Activated T-cell treated with anti-CD3 and anti-CD28 coated beads, Interleukin-2, amount 50 U/mL, for 4 hours (primary cell): ENCODE data around the gene KRT23. TPM values are rescaled to one million over a fixed set of nuclear protein-coding genes. Genes with fewer than 3 reads are reported as not detected.

ENCODE experiments used
- ATAC-seq, 2 donors: fragments of 200-7000 bp; cut with Tn5 transposase; one replicate each; pipeline ENCODE4 v1.10.0; 2021
- DNase-seq: peaks from one replicate; pipeline ENCODE4 v3.0.0-alpha.2; 2020
- H3K27me3 Mint-ChIP-seq: one replicate; pipeline ENCODE4 v1.8.0; 2021; ENCODE audit warnings: low read depth, mixed read lengths
- H3K36me3 Mint-ChIP-seq: one replicate; pipeline ENCODE4 v1.8.0; 2022; ENCODE audit warnings: mixed read lengths; ENCODE audit not compliant: insufficient read depth
- H3K4me1 Mint-ChIP-seq: one replicate; pipeline ENCODE4 v1.8.0; 2021; ENCODE audit warnings: low read depth, mixed read lengths
- H3K4me3 Mint-ChIP-seq: one replicate; pipeline ENCODE4 v1.8.0; 2021; ENCODE audit warnings: mild to moderate bottlenecking, moderate library complexity, mixed read lengths
- H3K9me3 Mint-ChIP-seq: one replicate; pipeline ENCODE4 v1.8.0; 2021; ENCODE audit warnings: mixed read lengths
- total RNA-seq, 3 donors: library from RNA; stranded (reverse); gene quantifications; one replicate each; pipeline ENCODE4 v1.2.1, GENCODE V29; 2021

The KRT23 gene
- total RNA-seq, 3 donors from 2014 or later, result not detected

DNA sequence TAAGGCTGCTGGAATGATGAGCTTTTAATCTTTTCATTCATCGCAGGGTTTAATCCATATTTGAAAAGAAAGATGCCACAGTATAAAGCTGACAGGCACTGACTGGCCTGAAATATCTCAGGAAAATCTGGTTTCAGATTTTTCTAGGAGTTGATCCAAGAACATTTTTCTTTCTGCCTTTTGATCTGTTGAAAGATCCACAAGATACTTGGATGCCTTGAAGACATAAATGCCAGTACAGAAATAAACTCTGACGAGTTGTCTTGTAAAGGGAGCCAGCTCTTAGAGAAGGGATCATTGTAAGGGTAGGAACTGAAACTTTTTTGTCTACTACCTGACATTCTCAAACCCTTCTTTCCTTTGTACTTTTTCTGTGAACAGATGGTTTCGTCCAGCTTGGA, 27.0 kb downstream of the KRT23 start:
- Mint-ChIP-seq H3K27me3 (peaks cover 44% of the 10 kb centered on the region), H3K9me3 (no peaks in the 10 kb centered on the region), H3K36me3 (no peaks in the 10 kb centered on the region), H3K4me3 (no peak overlapping the region), H3K4me1 (peaks cover 4% of the 10 kb centered on the region)
- no peak for ATAC-seq
- no peak for DNase-seq

DNA sequence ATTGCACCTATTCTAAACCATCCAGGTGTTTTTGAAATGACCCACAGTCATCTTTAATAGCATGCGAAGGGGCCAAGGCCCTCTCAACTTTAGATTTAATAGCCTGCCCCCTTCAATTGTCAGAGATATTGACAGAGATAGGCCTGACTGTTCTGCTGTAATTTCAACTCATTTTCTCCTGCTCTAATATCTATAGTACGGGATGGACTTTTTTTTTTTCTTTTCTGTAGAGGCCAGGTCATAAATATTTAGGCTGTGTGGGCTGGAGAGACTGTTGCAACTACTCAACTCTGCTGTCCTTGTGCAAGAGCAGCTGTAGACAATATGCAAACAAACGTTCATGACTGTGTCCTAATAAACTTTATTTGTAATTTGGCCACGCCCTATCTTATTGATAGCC, 27.7 kb downstream of the KRT23 start:
- Mint-ChIP-seq H3K27me3 (peaks cover 45% of the 10 kb centered on the region), H3K9me3 (no peaks in the 10 kb centered on the region), H3K4me1 (no peaks in the 10 kb centered on the region), H3K36me3 (no peaks in the 10 kb centered on the region), H3K4me3 (no peak overlapping the region)
- DNase-seq (no peak), ATAC-seq (no peak)

DNA sequence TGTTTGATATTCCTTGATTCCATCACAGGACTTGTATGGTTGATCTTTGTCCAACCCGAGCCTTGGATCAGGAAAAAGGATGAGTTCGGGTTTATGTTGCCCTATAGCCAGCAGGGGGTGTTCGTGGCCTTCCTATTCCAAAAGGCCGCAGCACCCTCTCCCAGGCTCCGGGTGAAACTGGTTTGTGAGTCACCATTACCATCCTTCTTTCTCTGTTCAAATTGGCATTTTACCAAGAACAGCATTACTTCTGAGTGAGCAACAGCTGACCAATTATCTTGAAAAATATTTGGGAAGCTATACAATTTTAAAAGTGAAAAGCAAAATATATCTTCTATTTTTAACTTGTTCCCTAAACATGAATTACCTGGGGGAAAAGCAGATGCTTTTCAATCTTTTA, 28.1 kb downstream of the KRT23 start:
- Mint-ChIP-seq H3K9me3 (no peaks in the 10 kb centered on the region), H3K4me1 (no peaks in the 10 kb centered on the region), H3K4me3 (no peak overlapping the region), H3K27me3 (peaks cover 48% of the 10 kb centered on the region), H3K36me3 (no peaks in the 10 kb centered on the region)
- DNase-seq (peak; percentile 60), ATAC-seq (peak; percentile 87 to 90)

DNA sequence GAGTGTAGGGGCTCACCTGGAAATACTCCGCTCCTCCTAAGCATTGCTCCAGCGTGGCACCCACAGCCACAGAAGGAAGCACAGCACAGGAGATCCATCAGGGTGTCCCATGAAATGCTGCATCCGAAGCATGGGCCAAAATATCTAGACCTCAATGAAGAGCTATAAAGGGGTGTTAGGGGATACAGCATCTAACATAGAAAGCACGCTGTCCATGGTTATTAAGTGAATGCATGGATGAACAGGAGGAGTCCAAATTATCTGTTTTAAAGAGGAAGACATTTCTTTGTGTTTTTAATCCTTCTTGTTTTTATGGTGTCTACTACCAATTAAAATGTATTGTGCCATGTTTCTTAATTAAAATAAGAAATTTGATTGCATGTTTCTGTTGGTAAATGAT, 30.8 kb downstream of the KRT23 start:
- no peaks in the 10 kb centered on the region for H3K4me1 Mint-ChIP-seq
- H3K4me3 Mint-ChIP-seq, result no peak overlapping the region
- H3K36me3 Mint-ChIP-seq, result no peaks in the 10 kb centered on the region
- DNase-seq (no peak), ATAC-seq (no peak)
- no peaks in the 10 kb centered on the region for H3K9me3 Mint-ChIP-seq
- peaks cover 44% of the 10 kb centered on the region for H3K27me3 Mint-ChIP-seq

DNA sequence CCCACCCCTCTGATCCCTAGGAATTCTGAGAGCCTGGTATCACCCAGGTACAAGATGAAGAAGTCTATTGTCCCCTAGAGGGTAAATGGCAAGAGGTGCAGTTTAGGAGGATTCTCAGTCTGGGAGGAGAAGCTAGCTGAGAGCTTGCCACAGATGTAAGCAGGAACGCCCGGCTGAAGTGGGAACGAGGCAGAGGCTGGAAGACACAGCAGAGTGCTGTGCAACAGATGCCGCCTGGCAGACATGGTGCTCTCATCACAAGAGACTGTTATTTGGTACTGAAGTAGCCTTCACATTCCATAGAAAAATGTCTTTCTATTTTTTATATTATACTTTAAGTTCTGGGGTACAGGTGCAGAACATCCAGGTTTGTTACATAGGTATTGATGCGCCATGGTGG, 32.1 kb downstream of the KRT23 start:
- Mint-ChIP-seq H3K4me1 (no peaks in the 10 kb centered on the region), H3K4me3 (no peak overlapping the region), H3K36me3 (no peaks in the 10 kb centered on the region), H3K9me3 (no peaks in the 10 kb centered on the region), H3K27me3 (peaks cover 48% of the 10 kb centered on the region)
- DNase-seq (no peak), ATAC-seq (no peak)

DNA sequence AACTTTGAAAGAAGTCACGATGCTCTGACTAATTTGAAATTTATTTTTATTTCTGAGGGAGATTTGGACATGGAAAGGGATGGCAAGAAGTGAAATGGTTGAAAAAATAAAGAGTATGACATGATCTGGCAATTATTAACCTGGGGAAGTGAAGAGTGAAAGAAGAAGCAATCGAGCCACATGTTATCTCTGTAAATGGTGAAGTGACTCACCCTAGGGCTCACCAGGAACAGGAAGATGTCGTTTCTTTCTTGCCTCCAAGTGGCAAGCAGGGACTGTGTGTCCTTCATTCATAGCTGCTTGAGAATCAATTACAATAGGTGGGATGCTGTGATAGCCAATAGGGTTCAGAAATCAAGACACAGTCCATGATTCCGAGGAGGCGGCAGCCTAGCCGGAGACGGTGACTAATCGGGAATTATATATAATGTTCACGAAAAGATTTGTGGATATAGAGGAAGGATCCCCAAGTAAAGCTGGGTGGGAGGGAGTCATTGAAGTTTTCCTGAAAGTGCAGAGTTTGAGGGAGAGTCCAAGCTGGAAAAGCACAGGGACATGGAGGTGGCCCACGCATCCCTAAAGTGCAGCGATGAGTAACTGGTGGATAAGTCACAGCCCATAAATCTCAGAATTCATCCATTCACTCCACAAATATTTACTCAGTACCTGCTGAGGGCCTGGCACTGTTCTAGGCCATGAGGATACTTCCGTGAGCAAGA, 34.2 kb downstream of the KRT23 start:
- H3K9me3 Mint-ChIP-seq, result no peaks in the 10 kb centered on the region
- H3K36me3 Mint-ChIP-seq, result no peaks in the 10 kb centered on the region
- no peaks in the 10 kb centered on the region for H3K4me1 Mint-ChIP-seq
- ATAC-seq (peak in 1 of 2 donors; percentile 30), DNase-seq (no peak)
- H3K27me3 Mint-ChIP-seq, result peaks cover 43% of the 10 kb centered on the region
- H3K4me3 Mint-ChIP-seq, result no peak overlapping the region

DNA sequence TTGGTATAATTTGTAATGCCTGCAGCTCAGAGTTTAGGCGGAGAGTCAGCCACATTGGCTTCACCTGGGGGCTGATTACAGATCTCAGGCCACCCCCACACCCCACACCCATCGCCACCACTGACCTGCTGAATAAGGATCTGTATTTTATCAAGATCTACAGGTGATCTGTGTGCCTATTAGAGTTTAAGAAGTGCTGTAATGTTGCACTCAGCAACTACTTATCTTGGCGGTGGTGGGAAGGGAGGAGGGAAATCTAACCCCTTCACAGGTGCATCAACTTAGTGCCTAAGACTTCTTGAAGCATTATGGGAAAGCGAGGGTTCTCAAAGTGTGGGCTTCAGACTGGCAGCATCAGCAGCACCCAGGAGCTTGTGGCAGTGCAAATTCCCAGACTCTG, 34.9 kb downstream of the KRT23 start:
- H3K27me3 Mint-ChIP-seq, result peaks cover 36% of the 10 kb centered on the region

DNA sequence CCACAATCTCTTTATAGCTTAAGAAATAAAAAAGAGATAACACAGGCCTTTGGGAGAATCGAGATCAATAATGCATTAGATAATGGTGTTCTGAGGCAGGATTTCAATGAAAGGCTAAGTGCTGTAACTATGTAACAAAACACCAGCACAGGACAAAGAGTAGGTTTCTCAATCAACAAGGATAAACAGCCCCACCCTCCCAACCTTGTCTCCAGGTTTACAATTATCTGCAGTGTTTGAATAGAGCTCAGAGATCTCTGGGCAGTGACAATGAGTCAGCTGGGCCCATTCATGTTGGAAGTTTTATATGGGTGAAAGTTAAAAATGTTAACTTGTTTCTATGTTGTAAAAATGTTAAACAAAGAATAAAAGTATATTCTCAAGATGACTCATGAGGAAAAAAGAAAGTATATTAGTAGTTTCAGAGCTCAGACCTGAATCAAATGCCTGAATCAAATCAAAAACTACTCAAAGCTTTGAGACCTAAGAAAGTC, 35.4 kb downstream of the KRT23 start:
- DNase-seq, result no peak
- Mint-ChIP-seq H3K36me3 (no peaks in the 10 kb centered on the region), H3K4me1 (no peaks in the 10 kb centered on the region), H3K9me3 (no peaks in the 10 kb centered on the region), H3K27me3 (peaks cover 34% of the 10 kb centered on the region), H3K4me3 (no peak overlapping the region)
- no peak for ATAC-seq

More for the DNA sequence above, 34.9 kb downstream of the KRT23 start:
- Mint-ChIP-seq H3K9me3 (no peaks in the 10 kb centered on the region), H3K36me3 (no peaks in the 10 kb centered on the region), H3K4me1 (no peaks in the 10 kb centered on the region), H3K4me3 (no peak overlapping the region)
- ATAC-seq (no peak), DNase-seq (no peak)

DNA sequence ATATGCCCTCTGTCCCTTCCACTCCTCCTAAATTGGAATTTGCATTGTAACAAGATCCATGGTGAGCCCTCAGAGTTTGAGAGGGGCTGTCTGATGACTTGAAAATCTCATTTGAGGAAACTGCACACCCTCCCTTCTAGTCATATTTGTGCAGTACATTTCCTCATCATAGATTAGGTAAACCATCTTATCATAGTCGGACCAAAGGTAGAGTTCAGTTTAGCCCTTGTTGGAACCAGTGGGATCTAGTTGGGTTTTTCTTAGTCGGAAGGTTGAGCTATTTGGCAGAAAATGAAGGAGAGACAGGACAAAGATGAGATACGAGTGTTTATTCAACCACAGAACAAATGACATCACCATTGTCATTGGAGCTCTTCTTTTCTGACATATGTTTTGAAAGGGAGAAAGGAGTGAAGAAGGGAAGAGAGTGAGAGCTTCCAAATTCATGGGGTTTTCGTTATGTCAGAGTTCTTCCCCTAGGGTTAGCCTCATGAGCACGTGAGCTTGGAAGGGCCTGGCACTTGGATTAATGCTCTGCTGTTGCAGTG, 36.6 kb downstream of the KRT23 start:
- ATAC-seq (no peak), DNase-seq (no peak)
- Mint-ChIP-seq H3K9me3 (no peaks in the 10 kb centered on the region), H3K4me3 (no peak overlapping the region), H3K36me3 (no peaks in the 10 kb centered on the region), H3K4me1 (no peaks in the 10 kb centered on the region), H3K27me3 (peaks cover 23% of the 10 kb centered on the region)

DNA sequence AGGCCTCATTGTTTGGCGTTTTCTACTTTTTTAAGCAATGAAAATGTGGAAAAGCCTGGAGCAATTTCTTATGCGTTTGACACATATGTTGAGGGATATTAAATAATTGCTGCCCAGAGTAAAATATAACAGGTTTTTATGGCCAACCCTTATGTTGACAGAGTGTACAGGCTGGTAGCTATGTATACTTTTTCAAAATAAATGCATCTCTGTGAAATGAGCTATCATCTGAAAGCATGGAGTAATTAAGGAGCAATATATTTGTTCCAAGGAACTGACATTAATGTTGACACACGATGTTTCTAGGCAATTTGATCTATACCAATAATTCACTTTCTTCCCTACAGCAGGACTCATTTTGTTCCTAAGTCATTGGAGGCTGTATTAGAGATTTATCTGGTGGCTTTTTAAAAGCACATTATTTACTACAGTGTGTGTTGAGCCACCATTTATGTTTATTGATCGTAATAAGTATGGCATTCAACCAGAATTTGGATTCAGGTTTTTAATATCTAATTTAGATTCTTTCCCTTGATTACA, 40.5 kb downstream of the KRT23 start:
- no peak overlapping the region for H3K4me3 Mint-ChIP-seq
- no peaks in the 10 kb centered on the region for H3K36me3 Mint-ChIP-seq
- H3K27me3 Mint-ChIP-seq, result peaks cover 32% of the 10 kb centered on the region
- H3K4me1 Mint-ChIP-seq, result no peaks in the 10 kb centered on the region
- no peaks in the 10 kb centered on the region for H3K9me3 Mint-ChIP-seq
- DNase-seq (no peak), ATAC-seq (no peak)

DNA sequence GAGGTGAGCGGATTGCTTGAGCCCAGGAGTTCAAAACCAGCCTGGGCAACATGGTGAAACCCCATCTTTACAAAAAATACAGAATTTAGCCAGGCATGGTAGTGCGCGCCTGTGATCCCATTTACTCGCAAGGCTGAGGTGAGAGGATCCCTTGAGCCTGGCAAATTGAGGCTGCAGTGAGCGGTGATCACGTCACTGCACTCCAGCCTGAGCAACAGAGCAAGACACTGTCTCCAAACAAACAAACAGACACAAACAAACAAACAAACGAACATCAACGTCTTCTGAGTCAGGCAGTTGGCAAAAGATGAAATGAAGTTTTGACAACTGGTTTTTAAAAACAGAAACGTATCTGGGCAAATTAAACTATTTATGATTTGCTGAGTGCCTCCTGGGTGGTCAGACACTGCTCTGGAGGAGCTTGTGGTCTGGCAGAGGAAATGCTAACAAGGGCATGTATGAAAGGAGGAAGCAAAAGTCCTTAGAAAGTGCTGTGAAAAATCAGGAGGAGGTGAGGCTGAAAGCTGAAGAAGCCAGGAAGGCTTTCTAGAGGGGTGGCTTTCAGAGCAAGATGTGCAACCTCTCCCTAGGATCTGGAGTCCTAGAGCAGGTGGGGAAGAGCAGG, 42.2 kb downstream of the KRT23 start:
- H3K36me3 Mint-ChIP-seq, result no peaks in the 10 kb centered on the region

DNA sequence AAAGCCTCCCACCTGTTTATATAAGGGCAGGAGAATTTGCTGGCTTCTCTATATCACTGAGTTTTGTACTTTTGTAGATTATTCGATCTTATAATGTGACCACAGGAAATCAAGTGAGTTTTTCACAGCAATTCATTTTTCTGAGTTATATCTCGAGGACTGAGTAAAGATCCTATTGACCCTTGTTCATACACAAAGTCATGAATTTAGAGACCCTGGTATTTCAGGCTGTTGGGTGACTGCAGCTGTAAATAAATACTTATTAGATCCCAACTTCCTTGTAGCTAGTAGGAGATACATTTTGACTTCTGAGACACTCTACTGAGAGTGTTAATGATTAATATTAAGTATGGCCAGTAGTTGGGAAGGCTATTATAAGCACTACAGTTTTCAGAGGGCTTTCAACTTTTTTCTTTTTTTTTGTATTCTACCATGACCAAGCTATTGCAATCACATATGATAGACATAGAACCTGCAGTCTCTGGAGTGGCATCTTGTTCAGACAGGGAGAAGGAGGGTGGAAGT, 49.2 kb downstream of the KRT23 start:
- Mint-ChIP-seq H3K4me1 (no peaks in the 10 kb centered on the region), H3K36me3 (no peaks in the 10 kb centered on the region), H3K27me3 (peaks cover 42% of the 10 kb centered on the region), H3K9me3 (no peaks in the 10 kb centered on the region), H3K4me3 (no peak overlapping the region)
- no peak for DNase-seq
- no peak for ATAC-seq

More for the DNA sequence above, 42.2 kb downstream of the KRT23 start:
- ATAC-seq (no peak), DNase-seq (no peak)
- Mint-ChIP-seq H3K4me3 (no peak overlapping the region), H3K4me1 (no peaks in the 10 kb centered on the region), H3K9me3 (no peaks in the 10 kb centered on the region), H3K27me3 (peaks cover 29% of the 10 kb centered on the region)

DNA sequence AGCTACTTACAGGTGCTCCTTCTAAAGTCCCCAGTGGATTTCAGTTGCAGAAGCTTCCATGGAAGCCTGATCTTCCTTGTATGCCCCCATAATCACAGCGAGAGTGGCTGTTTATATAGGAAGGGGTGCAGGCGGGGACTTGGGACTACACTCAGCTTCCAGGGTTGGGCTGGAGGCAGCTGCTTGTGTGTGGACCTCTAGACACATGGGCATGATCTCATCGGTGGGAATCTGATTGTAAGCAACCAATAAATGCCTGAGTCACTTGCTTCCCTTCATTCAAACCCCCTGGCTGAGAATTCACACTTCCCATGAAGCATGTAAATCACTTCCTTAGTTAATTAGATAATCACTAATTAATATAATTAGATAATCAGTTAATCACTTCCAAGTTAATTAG, 51.4 kb downstream of the KRT23 start:
- Mint-ChIP-seq H3K27me3 (peaks cover 33% of the 10 kb centered on the region), H3K36me3 (no peaks in the 10 kb centered on the region), H3K4me1 (no peaks in the 10 kb centered on the region), H3K9me3 (no peaks in the 10 kb centered on the region), H3K4me3 (no peak overlapping the region)
- ATAC-seq, result no peak
- no peak for DNase-seq

DNA sequence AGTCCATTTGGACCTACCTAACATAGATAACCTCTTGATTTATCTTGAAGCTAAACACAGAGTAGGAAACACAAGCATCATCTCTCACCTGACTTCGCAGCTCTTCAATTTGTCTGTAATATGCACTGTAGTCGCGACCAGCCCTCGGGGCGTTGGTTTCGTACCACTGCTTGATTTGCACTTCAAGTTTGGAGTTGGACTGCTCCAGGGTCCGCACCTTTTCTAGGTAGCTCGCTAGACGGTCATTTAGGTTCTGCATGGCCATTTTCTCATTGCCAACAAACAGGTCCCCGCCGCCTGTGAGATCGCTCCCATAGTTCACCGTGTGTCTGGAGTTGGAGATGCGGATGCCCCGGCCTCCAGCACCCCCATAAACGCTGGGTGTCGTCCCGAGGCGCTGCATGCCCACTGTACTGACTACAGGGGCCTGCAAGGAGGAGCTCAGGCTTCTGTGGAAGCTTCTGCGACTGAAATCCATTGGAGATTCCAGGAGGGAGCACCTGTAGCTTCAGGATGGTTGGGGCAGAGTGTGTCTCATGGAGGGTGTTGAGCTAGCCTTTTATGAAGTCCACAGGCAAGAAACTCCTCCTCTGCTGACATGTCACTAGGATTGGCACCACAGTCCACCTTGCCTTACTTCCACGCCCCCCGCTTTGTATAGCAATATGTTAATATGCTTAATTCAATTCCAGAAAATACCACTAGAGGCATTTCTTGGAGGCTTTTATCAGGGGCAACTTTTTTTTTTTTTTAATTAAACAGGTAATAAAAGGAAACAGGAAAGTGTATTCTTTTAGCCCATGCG, 52.5 kb downstream of the KRT23 start, which contains the start of gene KRT20:
TSS of gene KRT20 (minus strand) at position 535 of the 805 bp plus-strand sequence. CDS start at position 478, 57 bp downstream.
- Mint-ChIP-seq H3K4me1 (no peaks in the 10 kb centered on the region), H3K27me3 (peaks cover 33% of the 10 kb centered on the region), H3K4me3 (no peak within 1 kb of the TSS), H3K36me3 (no peaks in the 10 kb centered on the region), H3K9me3 (no peaks in the 10 kb centered on the region)
- ATAC-seq (no peak), DNase-seq (no peak)
